ENCODE results near the gene CWC22. TPM values are rescaled to one million over a fixed set of nuclear protein-coding genes. Genes with fewer than 3 reads are reported as not detected.

Gene CWC22
- total and polyA plus RNA-seq, 2 donors (not counting 1 experiment from before 2014, with no cell fraction given) = 6.4 to 22.5 TPM

GRCh38 chr2:180002198-180002770, 4.8 kb downstream of the CWC22 start:
- H3K9me3 ChIP-seq (ENCODE audit: control insufficient read depth, insufficient read depth, low read depth, low read length) = no peaks in the 10 kb centered on the region
- no peaks in the 10 kb centered on the region for H3K4me1 ChIP-seq (ENCODE audit: control insufficient read depth, extremely low read depth, insufficient read depth, low read length)
- H3K4me3 ChIP-seq (replicated peaks in 1 of 4; ENCODE audit: control extremely low read depth in 1 of 4, insufficient read depth in 1 of 4, low read depth in 3 of 4, low read length in 4 of 4) = no peak overlapping the region
- TF ChIP-seq EZH2 (IDR thresholded peaks at IDR 0.05; ENCODE audit: low read length, missing control alignments) = no peak
- TF ChIP-seq, protein P1, sequence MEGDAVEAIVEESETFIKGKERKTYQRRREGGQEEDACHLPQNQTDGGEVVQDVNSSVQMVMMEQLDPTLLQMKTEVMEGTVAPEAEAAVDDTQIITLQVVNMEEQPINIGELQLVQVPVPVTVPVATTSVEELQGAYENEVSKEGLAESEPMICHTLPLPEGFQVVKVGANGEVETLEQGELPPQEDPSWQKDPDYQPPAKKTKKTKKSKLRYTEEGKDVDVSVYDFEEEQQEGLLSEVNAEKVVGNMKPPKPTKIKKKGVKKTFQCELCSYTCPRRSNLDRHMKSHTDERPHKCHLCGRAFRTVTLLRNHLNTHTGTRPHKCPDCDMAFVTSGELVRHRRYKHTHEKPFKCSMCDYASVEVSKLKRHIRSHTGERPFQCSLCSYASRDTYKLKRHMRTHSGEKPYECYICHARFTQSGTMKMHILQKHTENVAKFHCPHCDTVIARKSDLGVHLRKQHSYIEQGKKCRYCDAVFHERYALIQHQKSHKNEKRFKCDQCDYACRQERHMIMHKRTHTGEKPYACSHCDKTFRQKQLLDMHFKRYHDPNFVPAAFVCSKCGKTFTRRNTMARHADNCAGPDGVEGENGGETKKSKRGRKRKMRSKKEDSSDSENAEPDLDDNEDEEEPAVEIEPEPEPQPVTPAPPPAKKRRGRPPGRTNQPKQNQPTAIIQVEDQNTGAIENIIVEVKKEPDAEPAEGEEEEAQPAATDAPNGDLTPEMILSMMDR (conservative IDR thresholded peaks at IDR 0.05 in 1 of 2, IDR thresholded peaks at IDR 0.05 in 1 of 2; ENCODE audit: low read depth in 1 of 2, low read length in 2 of 2) = no peak
- no peaks in the 10 kb centered on the region for H3K36me3 ChIP-seq (ENCODE audit: control insufficient read depth, insufficient read depth, low read length)
- no peak overlapping the region for H3K27ac ChIP-seq (ENCODE audit: insufficient read depth, low read length)
- no peaks in the 10 kb centered on the region for H3K27me3 ChIP-seq (ENCODE audit: control insufficient read depth, insufficient read depth, low read length)
- no peak for DNase-seq (ENCODE audit: low read depth in 2 of 2)
- no peak overlapping the region for H3K4me2 ChIP-seq (ENCODE audit: extremely low read depth, insufficient read depth, low read length)
- H3K9ac ChIP-seq (ENCODE audit: insufficient read depth, low read length) = no peak overlapping the region
- H4K20me1 ChIP-seq (ENCODE audit: control insufficient read depth, extremely low read depth, insufficient read depth, low read length) = no peaks in the 10 kb centered on the region
- peaks cover 63% of the 10 kb centered on the region for H3K79me2 ChIP-seq (ENCODE audit: control insufficient read depth, insufficient read depth, low read length)
- H2AFZ ChIP-seq (ENCODE audit: low read length) = no peak overlapping the region

- H3K27ac ChIP-seq (ENCODE audit: insufficient read depth, low read length) = no peak overlapping the region
- H3K4me1 ChIP-seq (ENCODE audit: control insufficient read depth, extremely low read depth, insufficient read depth, low read length) = no peaks in the 10 kb centered on the region
- H3K4me3 ChIP-seq (replicated peaks in 1 of 4; ENCODE audit: control extremely low read depth in 1 of 4, insufficient read depth in 1 of 4, low read depth in 3 of 4, low read length in 4 of 4) = no peak overlapping the region
- no peaks in the 10 kb centered on the region for H3K9me3 ChIP-seq (ENCODE audit: control insufficient read depth, insufficient read depth, low read depth, low read length)
- no peaks in the 10 kb centered on the region for H3K36me3 ChIP-seq (ENCODE audit: control insufficient read depth, insufficient read depth, low read length)
- no peaks in the 10 kb centered on the region for H3K27me3 ChIP-seq (ENCODE audit: control insufficient read depth, insufficient read depth, low read length)
- no peak for TF ChIP-seq EZH2 (IDR thresholded peaks at IDR 0.05; ENCODE audit: low read length, missing control alignments)
- TF ChIP-seq, protein P1 (conservative IDR thresholded peaks at IDR 0.05 in 1 of 2, IDR thresholded peaks at IDR 0.05 in 1 of 2; ENCODE audit: low read depth in 1 of 2, low read length in 2 of 2) = peak in 1 of 2 donors; percentile 18
- DNase-seq (ENCODE audit: low read depth in 2 of 2) = peak in 1 of 2 donors; percentile 2
- no peaks in the 10 kb centered on the region for H4K20me1 ChIP-seq (ENCODE audit: control insufficient read depth, extremely low read depth, insufficient read depth, low read length)
- H2AFZ ChIP-seq (ENCODE audit: low read length) = no peak overlapping the region
- H3K79me2 ChIP-seq (ENCODE audit: control insufficient read depth, insufficient read depth, low read length) = peaks cover 63% of the 10 kb centered on the region
- no peak overlapping the region for H3K4me2 ChIP-seq (ENCODE audit: extremely low read depth, insufficient read depth, low read length)
- no peak overlapping the region for H3K9ac ChIP-seq (ENCODE audit: insufficient read depth, low read length)
These were observed 5.4 kb downstream of the CWC22 start for GRCh38 chr2:180001726-180002125.

- H3K4me3 ChIP-seq (replicated peaks in 1 of 4; ENCODE audit: control extremely low read depth in 1 of 4, insufficient read depth in 1 of 4, low read depth in 3 of 4, low read length in 4 of 4) = no peak overlapping the region
- H3K9ac ChIP-seq (ENCODE audit: insufficient read depth, low read length) = no peak overlapping the region
- no peaks in the 10 kb centered on the region for H3K27me3 ChIP-seq (ENCODE audit: control insufficient read depth, insufficient read depth, low read length)
- no peaks in the 10 kb centered on the region for H3K4me1 ChIP-seq (ENCODE audit: control insufficient read depth, extremely low read depth, insufficient read depth, low read length)
- H3K79me2 ChIP-seq (ENCODE audit: control insufficient read depth, insufficient read depth, low read length) = peaks cover 55% of the 10 kb centered on the region
- H4K20me1 ChIP-seq (ENCODE audit: control insufficient read depth, extremely low read depth, insufficient read depth, low read length) = no peaks in the 10 kb centered on the region
- H2AFZ ChIP-seq (ENCODE audit: low read length) = no peak overlapping the region
- no peaks in the 10 kb centered on the region for H3K36me3 ChIP-seq (ENCODE audit: control insufficient read depth, insufficient read depth, low read length)
- H3K27ac ChIP-seq (ENCODE audit: insufficient read depth, low read length) = no peak overlapping the region
- TF ChIP-seq, protein P1 (conservative IDR thresholded peaks at IDR 0.05 in 1 of 2, IDR thresholded peaks at IDR 0.05 in 1 of 2; ENCODE audit: low read depth in 1 of 2, low read length in 2 of 2) = no peak
- no peak for TF ChIP-seq EZH2 (IDR thresholded peaks at IDR 0.05; ENCODE audit: low read length, missing control alignments)
- H3K9me3 ChIP-seq (ENCODE audit: control insufficient read depth, insufficient read depth, low read depth, low read length) = no peaks in the 10 kb centered on the region
- no peak overlapping the region for H3K4me2 ChIP-seq (ENCODE audit: extremely low read depth, insufficient read depth, low read length)
- DNase-seq (ENCODE audit: low read depth in 2 of 2) = peak; percentile 14 to 44
These were observed 6.7 kb downstream of the CWC22 start for GRCh38 chr2:180000434-180000833.

Data from fibroblast of lung (primary cell).